Adipocyte (in vitro differentiated cells): ENCODE measurements around the gene NDNF.

ENCODE experiments used
- DNase-seq: peaks from one replicate; pipeline ENCODE4 v3.0.0-alpha.2; 2015; ENCODE audit warnings: low read depth
- H3K27me3 ChIP-seq: replicated peaks from 2 replicates; pipeline ENCODE4 v1.7.0; 2013; ENCODE audit warnings: mild to moderate bottlenecking, low read length, moderate library complexity; ENCODE audit not compliant: control insufficient read depth, insufficient read depth
- H3K36me3 ChIP-seq: 2 replicates; pipeline ENCODE4 v1.7.0; 2013; ENCODE audit warnings: low read length, mild to moderate bottlenecking, moderate library complexity; ENCODE audit not compliant: control insufficient read depth, insufficient read depth, severe bottlenecking
- H3K4me1 ChIP-seq: 2 replicates; pipeline ENCODE4 v1.7.0; 2013; ENCODE audit warnings: mild to moderate bottlenecking, low read length, moderate library complexity; ENCODE audit not compliant: control insufficient read depth, insufficient read depth
- H3K4me3 ChIP-seq: 2 replicates; pipeline ENCODE4 v1.7.0; 2013; ENCODE audit warnings: mild to moderate bottlenecking, low read length, moderate library complexity
- H3K9ac ChIP-seq: 2 replicates; pipeline ENCODE4 v1.7.0; 2013; ENCODE audit warnings: mild to moderate bottlenecking, low read length, moderate library complexity
- H3K9me3 ChIP-seq: 2 replicates; pipeline ENCODE4 v1.7.0; 2013; ENCODE audit warnings: mild to moderate bottlenecking, low read length, moderate library complexity; ENCODE audit not compliant: control insufficient read depth

The NDNF gene

DNA sequence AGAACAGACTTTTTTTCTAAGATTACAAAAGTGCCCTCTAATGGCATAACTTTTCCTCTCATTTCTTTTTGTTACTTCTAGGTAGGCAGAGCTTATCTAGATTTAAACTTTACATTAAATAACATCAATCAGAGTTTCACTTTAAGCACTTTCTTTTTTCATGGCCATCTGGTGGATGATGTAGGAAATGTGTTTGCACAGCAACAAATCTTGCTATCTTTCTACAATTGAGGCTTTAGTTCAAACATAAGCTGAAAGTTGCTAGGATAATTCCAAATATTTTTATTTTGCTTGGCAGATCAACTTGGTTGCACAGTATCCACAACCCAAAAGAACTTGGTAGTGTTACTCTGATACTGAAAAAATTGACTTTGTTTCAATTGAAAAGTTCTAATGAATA lies 22.0 kb downstream of the NDNF start:
- Histone ChIP-seq H3K4me3 (no peak overlapping the region), H3K9me3 (no peaks in the 10 kb centered on the region), H3K4me1 (no peaks in the 10 kb centered on the region), H3K36me3 (no peaks in the 10 kb centered on the region), H3K9ac (no peak overlapping the region), H3K27me3 (no peaks in the 10 kb centered on the region)
- DNase-seq: peak; percentile 65

DNA sequence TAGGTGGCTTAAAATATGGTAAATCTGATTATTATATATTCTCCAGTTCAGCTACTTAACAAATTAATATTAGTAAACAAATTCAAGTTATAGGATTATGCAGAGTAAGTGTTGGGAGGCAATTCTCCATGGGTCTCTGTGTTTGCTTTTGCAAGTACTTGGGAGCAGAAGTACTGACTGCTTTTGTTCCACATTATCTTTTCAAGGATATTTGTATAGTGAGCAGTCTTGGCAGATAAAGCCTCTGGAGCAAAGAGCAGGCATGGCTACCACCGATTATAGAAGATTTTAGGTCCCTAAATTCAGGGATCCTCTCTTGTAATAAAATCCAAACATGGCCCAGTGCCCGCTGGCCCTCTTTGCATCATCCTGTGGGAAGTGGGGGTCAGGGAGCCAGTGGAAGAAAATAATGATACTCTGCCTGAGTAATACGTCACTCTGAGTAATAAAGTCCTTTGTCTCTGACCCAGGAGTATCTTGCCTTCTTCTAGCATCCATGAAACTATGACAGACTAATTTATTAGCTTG lies 23.2 kb downstream of the NDNF start:
- Histone ChIP-seq H3K9ac (no peak overlapping the region), H3K4me1 (no peaks in the 10 kb centered on the region), H3K36me3 (no peaks in the 10 kb centered on the region), H3K27me3 (no peaks in the 10 kb centered on the region), H3K4me3 (no peak overlapping the region), H3K9me3 (no peaks in the 10 kb centered on the region)
- DNase-seq: no peak

DNA sequence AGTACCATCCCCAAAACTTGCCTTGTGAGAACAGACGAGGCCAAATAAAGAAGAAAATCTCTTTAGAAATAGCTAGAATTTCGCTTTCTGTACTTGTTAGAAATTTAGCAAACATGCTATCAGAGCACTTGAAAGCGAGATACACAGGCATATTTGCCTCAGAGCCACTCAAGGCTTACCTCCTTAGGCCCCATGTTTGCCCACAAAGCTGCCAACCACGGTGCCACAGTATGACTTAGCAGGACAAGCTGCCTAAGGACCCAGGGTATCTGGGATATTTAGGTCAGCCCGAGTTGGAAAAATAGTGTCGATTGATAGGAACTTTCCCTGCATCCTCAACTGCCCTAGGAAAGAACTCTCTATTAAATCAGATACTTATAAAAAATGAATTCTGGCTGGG lies 24.2 kb downstream of the NDNF start:
- no peaks in the 10 kb centered on the region for H3K9me3 ChIP-seq
- no peaks in the 10 kb centered on the region for H3K27me3 ChIP-seq
- no peaks in the 10 kb centered on the region for H3K4me1 ChIP-seq
- no peak overlapping the region for H3K9ac ChIP-seq
- no peak overlapping the region for H3K4me3 ChIP-seq
- no peak for DNase-seq
- H3K36me3 ChIP-seq: no peaks in the 10 kb centered on the region

DNA sequence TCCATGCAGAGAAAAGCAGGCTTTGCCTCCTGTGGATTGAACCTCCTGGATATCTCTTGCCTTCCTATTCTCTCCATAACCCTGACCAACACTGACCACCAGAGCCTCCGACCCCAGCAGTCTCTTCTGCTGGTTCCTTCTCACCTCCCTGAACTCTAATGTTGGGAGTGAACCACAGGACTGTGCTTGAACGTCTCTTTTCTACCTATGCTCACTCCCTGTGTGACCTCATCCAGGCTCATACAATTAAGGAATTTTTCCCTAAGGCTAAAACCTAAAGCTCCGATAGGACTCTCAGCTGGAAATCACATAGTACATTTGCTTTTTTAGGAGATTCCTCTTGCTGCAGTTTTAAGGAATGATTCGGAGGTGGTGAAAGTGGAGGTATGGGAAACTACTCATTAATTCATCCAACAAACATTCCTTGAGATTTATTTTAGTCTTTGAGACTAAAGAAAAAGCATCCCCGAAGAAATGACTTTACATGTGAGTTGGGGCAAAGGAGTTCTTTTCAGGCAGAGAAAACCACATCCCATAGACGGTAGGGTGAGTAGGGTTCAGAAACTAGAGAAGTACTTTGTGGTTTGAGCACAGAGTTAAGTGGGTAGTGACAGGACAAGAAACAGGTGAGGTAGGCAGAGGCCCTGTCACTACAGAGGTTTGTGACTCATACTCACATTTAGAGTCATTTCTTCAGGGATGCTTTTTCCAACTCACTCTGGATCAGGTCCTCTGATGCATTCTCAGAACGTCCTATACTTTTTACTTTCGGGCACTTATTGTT lies 30.8 kb downstream of the NDNF start:
- H3K4me1 ChIP-seq: no peaks in the 10 kb centered on the region
- H3K36me3 ChIP-seq: no peaks in the 10 kb centered on the region
- no peak overlapping the region for H3K4me3 ChIP-seq
- no peaks in the 10 kb centered on the region for H3K9me3 ChIP-seq
- H3K27me3 ChIP-seq: no peaks in the 10 kb centered on the region
- H3K9ac ChIP-seq: no peak overlapping the region
- no peak for DNase-seq

- Histone ChIP-seq H3K4me3 (no peak overlapping the region), H3K9me3 (no peaks in the 10 kb centered on the region), H3K4me1 (peaks cover 12% of the 10 kb centered on the region), H3K27me3 (no peaks in the 10 kb centered on the region), H3K36me3 (no peaks in the 10 kb centered on the region), H3K9ac (no peak overlapping the region)
- peak; percentile 84 for DNase-seq
Observed at GRCh38 chr4:121034017-121034416, 38.3 kb downstream of the NDNF start.

GRCh38 chr4:121030711-121031110 lies 41.6 kb downstream of the NDNF start:
- H3K9ac ChIP-seq: no peak overlapping the region

GRCh38 chr4:121030131-121030530 lies 42.2 kb downstream of the NDNF start:
- peaks cover 12% of the 10 kb centered on the region for H3K4me1 ChIP-seq

More at GRCh38 chr4:121030711-121031110, 41.6 kb downstream of the NDNF start:
- Histone ChIP-seq H3K27me3 (no peaks in the 10 kb centered on the region), H3K4me1 (peaks cover 12% of the 10 kb centered on the region), H3K36me3 (no peaks in the 10 kb centered on the region), H3K9me3 (no peaks in the 10 kb centered on the region), H3K4me3 (no peak overlapping the region)
- peak; percentile 5 for DNase-seq

GRCh38 chr4:121026034-121026433 lies 46.3 kb downstream of the NDNF start:
- H3K4me1 ChIP-seq: peaks cover 8% of the 10 kb centered on the region
- H3K4me3 ChIP-seq: no peak overlapping the region
- H3K36me3 ChIP-seq: no peaks in the 10 kb centered on the region
- no peaks in the 10 kb centered on the region for H3K9me3 ChIP-seq
- no peaks in the 10 kb centered on the region for H3K27me3 ChIP-seq
- H3K9ac ChIP-seq: no peak overlapping the region
- DNase-seq: no peak

More at GRCh38 chr4:121030131-121030530, 42.2 kb downstream of the NDNF start:
- Histone ChIP-seq H3K27me3 (no peaks in the 10 kb centered on the region), H3K36me3 (no peaks in the 10 kb centered on the region), H3K9ac (no peak overlapping the region), H3K4me3 (no peak overlapping the region), H3K9me3 (no peaks in the 10 kb centered on the region)
- peak; percentile 52 for DNase-seq

DNA sequence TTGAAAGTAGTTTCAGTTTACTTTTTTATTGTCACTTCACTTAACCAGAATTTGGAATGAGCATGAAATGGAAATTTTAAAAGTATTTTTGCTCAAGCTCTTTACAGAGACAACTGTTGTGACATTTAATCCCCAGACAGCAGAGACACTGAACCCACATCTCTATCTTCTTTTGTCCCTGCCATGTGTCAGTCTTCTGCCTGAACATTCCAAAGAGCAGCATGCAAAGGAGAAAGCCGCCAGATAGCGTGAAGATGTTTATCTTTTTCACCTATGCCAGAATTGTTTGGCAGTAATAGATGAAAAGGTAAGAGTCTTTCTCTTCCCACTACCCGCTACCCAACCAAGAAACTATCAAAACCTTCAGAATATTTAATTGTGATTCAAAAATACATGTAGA lies 46.8 kb downstream of the NDNF start:
- no peaks in the 10 kb centered on the region for H3K9me3 ChIP-seq
- H3K9ac ChIP-seq: no peak overlapping the region
- H3K27me3 ChIP-seq: no peaks in the 10 kb centered on the region
- H3K36me3 ChIP-seq: no peaks in the 10 kb centered on the region
- DNase-seq: no peak
- H3K4me1 ChIP-seq: peaks cover 4% of the 10 kb centered on the region
- H3K4me3 ChIP-seq: no peak overlapping the region

DNA sequence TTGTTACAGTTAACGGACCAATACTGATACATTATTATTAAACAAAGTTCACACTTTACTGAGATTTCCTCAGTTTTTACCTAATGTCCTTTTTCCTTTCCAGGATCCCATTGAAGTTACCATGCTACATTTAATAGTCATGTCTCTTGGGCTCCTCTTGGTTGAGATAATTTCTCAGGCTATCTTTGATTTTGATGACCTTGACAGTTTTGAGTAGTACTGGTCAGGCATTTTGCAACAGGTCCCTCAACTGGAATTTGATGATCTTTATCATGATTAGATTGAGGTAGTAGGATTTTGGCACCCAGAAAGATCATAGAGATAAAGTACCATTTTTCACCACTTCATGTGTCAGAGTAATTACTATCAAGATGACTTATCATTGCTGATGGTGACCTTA lies 53.8 kb downstream of the NDNF start:
- H3K9ac ChIP-seq: no peak overlapping the region
- H3K27me3 ChIP-seq: no peaks in the 10 kb centered on the region
- no peak overlapping the region for H3K4me3 ChIP-seq
- H3K4me1 ChIP-seq: no peaks in the 10 kb centered on the region
- no peaks in the 10 kb centered on the region for H3K36me3 ChIP-seq
- H3K9me3 ChIP-seq: no peaks in the 10 kb centered on the region
- no peak for DNase-seq

DNA sequence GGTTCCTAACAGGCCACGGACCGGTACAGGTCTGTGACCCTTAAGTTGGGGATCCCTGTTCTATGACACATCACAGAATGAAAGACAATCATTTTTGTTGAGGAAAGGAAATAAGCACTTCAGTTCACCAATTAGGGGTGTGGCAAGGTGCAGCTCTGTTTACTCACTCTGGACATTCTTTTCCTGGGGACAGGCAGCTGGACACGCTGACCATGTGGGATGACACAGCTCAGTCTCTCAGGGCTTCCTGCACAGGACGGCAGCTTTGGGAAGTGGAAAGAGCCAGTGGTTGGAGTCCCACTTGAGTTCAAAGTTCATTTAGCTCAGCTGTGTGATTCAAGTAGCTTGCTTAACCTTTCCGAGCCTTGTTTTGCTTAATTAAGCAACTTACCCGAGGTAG lies 55.7 kb downstream of the NDNF start:
- Histone ChIP-seq H3K4me3 (no peak overlapping the region), H3K9ac (no peak overlapping the region), H3K36me3 (no peaks in the 10 kb centered on the region), H3K9me3 (no peaks in the 10 kb centered on the region), H3K27me3 (no peaks in the 10 kb centered on the region), H3K4me1 (no peaks in the 10 kb centered on the region)
- no peak for DNase-seq

DNA sequence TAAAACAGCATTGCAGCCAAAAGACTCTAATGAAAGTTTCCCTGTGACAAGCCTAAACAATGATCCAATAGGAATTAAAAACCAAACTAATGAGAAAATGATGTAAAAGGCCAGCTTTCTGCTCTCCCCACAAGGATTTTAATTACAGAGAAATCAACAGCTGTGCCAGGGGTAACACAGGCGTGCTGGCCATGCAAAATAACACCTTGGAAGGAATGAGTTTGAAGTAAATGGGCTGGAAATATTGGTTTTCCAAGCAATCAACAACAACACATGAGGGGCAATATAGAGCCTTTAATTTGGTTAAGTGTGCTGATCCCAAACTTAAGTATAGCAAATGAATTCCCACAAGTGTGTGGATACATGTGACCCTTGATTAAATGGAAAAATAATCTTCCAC lies 56.9 kb downstream of the NDNF start:
- Histone ChIP-seq H3K36me3 (no peaks in the 10 kb centered on the region), H3K9me3 (no peaks in the 10 kb centered on the region), H3K27me3 (no peaks in the 10 kb centered on the region), H3K4me3 (no peak overlapping the region), H3K4me1 (no peaks in the 10 kb centered on the region), H3K9ac (no peak overlapping the region)
- DNase-seq: no peak
